Stimulated activated CD8-positive, alpha-beta memory T cell treated with anti-CD3 and anti-CD28 coated beads, Interleukin-12 subunit alpha, Interleukin-12 subunit beta, amount 100 ng/mL, for 4 hours (primary cell): Measurements from ENCODE around the gene TMEM208.

Source experiments
- DNase-seq: peaks from one replicate; pipeline ENCODE4 v3.0.0-alpha.2; 2020; ENCODE audit warnings: low read depth

Gene TMEM208

DNA sequence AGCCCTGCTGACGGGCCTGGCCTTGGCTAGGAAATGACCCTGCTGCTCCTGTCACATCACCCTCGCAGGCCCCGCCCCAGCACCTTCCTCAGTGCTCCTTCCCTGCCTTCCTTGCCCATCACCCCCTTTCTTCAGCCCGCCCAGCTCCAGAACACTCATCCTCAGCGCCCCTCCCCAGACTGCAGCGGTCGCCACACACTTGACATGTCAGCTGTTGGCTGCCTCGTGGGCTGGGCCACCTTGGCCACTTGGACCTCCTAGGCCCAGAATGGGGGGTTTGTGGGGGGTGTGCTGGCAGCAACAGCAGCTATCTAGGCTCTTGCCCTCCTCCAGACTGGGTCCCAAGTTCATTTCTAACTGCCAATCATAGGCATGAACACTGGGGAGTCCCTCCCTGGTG is 17.4 kb upstream of the TMEM208 start:
- DNase-seq: no peak

DNA sequence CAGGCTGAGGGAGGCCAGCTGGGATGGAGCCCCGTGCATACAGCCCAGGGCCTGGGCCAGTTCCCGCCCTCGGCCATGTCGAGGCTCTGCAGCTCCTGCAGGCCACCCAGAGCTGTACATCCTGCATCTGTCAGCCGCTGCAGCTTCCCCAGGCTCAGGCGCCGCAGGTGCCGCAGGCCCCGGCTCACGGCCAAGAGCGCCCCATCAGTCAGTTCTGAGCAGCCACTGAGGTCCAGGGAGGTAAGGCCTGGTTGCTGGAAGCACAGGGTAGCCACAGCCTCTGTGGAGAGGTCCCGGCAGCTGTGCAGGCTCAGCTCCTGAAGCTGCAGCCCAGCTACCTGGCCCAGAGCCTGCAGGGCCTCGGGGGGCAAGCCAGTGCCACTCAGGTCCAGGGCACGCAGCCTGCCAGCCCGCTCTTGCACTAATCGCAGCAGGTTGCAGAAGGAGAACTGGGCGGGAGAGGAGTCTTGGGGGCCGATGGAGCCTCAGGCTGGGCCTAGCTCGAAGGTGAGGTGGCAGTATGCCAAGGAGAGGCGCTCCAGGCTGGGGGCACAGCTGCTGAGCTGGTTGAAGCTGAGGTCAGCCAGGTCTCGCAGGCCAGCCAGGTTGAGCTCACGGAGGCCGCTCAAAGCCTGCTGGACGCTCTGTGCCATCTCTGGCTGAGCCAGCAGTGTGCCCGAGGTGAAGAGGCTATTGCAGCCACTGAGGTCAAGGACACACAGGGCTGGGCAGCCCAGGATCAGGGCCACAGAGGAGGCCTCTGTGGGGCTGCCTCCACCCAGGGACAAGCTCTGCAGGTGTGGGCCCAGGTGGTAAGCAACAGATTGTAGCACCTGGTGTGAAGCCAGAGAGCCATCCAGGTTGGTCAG is 16.6 kb upstream of the TMEM208 start:
- no peak for DNase-seq

DNA sequence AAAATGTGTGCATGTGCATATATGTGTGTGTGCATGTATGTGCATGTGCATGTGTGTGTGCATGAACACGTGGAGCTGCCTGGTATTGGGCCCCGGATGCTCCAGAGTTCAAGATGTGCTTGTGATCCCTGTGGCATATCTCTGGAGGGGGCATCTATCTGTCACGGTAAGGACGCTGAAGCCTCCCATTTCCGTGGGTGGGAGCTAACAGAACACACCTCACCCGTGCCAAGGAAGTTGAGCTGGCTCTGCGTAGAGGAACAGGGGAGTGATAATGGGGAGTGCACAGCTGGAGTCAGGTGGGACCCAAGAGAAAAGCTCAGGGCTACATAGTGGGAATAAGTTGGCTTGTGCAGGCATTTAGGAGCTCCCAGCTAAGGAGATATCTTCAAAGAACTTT is 15.3 kb upstream of the TMEM208 start:
- DNase-seq: no peak

DNA sequence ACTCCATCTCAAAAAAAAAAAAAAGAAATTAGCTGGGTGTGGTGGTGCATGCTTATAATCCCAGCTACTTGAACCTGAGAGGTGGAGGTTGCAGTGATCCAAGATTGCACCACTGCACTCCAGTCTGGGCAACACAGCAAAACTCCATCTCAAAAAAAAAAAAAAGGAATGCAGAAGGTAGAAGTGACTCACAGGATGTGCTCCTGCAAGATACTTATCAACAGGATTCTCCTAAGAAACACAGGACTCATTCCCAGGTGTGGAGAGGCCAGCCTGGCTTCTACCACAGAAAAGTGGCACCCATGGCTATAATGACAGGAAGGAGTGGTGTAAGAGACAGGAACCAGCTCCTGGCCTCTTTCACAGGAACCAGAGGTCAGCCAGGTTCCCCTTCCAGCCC is 14.2 kb upstream of the TMEM208 start:
- no peak for DNase-seq

DNA sequence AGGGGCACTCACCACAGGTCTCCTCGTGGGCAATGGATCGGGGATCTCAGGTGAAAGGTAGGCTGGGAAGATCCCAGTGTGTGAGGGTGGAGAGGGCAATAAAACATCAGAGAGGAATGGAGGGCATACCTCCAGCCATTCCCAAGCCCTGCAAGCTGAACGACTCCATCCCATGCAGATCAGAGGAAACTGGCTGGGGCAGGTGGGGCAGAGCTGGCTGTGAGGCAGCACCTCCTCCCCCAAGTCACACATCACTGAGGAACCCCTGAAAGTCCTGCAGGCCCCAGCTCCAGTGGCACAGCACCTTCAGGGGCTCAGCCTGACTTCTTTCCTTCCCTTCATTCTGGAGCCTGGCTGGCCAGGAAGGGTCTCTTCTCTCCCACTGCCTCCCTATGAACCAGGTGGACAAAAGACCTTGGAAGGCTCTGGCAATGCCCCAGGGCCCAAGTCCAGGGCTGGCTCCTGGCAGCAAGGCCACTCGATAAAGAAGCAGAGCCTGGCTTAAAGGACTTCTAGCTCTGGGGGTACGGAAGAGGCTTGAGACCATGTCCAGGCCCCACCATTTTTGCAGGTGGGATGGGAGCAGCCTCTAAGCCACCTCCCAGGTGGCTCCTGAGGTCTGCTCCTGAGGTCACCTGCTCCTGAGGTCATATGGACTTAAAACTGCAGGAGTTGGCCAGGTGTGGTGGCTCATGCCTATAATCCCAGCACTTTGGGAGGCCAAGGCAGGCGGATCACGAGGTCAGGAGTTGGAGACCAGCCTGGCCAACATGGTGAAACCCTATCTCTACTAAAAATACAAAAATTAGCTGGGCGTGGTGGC is 13.5 kb upstream of the TMEM208 start:
- no peak for DNase-seq

DNA sequence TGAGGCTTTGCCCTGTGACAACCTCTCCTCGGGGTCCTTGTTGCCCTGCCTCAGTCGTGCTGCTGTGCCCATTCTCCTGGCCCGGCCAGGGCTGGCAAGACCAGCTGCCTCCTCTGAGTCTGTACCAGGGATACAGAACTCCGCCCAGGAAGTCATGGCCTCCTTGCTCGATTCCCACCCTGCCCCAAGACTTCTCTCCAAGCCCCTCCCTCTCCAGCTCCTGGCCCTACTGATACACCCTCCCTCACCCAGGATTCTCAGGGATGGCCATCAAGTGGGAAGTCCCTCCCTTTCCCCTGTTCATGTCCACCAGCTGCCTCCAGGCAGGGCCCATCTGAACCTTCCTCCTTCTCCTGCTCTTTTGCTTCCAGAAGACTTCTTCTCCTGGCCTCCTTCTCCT is 11.2 kb upstream of the TMEM208 start:
- DNase-seq: no peak

DNA sequence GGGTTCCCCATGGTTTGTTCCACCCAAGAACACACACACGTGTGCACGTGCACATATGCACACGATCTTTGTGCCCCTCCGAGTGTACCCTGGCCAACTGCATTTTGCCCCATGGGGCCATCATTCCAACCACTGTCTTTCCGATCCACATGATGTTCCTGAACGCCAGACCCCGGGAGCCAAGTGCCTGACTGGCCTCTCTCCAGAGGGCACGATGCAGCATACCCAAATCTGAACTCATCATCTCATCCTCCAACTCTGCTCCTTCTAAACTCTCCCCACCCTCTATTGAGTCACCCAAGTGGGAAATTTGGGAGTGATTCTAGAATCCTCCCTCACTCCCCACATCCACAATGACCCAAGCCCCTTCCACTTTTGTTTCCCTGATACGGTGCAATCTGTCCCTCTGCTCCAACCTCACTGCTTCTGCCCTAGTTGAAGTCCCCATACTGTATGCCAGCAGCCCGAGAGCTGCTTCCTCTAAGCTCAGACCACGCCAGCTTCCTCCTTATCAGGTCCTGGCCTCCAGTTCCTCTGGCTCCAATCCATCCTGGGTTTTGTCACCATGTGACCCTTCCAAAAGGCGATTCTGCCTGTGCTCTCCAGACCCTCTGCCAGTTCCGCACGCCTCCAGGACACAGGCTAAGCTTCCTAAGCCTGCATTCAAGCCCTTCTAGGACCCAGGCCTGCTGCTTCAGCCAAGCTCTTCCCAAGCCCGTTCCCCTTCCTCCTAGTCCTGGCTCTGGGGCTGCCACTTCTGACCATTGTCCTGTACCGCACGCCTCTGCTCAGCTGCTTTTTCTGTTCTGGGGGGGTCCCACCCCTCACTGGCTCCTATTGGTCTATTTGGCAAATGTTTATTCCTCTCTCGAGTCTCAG is 10.1 kb upstream of the TMEM208 start:
- DNase-seq: no peak

DNA sequence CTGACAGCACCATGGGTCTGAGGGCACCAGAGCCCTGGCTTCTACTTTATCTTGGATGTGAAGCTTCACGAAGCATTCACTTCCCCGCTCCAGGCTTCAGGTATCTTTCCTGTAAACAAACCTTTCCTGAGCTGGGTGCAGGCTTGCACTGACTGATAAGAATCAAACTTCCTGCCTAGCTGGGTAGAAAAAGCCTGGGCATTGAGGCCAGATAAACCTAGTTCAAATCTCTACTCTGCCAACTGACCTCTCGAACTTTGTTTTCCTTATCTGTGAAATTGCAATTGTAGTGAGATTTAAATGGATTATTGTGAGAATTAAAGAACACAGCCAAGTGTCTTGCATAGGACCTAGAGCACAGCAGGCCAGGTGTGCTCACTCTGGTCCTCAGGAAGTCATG is 2.9 kb upstream of the TMEM208 start:
- DNase-seq: no peak

DNA sequence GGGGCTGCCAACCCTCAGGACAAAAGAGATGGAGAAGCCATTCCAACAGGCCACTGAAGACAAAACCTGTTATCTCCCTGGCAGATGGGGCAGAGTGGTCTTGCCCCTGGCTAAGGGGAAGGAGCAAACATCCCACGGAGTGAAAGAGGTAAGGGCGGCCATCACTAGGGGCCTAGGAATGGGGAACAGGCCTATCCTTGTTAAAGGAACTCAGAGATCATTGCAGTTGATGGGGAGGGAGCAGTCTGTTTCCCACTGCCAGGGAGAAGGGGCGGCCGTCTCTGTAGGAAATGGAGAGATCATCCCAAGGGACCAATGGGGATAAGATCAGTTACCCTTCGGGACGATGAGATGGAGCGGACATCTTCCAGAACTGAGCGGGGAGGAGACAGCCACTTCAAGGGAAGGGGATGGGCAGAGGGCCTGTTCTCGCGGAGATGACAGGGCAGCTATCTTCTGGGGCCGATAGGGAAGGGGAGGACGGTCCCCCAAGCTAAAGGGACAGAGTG is 581 bp upstream of the TMEM208 start:
- no peak for DNase-seq

DNA sequence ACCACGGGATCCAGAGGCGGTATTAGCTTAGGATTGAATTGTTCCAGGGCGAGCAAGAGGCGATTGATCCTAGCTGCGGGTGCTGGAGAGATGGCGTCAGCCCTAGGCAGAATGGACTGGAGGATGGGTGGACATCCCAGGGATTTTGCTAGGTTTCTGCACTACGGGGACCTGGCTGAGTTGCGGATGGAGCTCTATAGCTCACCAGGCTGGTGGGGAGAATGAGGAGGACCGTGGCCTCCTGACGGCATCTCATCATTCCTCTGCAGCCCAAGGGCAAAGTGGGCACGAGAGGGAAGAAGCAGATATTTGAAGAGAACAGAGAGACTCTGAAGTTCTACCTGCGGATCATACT is 614 bp downstream of the TMEM208 start:
- DNase-seq: no peak

DNA sequence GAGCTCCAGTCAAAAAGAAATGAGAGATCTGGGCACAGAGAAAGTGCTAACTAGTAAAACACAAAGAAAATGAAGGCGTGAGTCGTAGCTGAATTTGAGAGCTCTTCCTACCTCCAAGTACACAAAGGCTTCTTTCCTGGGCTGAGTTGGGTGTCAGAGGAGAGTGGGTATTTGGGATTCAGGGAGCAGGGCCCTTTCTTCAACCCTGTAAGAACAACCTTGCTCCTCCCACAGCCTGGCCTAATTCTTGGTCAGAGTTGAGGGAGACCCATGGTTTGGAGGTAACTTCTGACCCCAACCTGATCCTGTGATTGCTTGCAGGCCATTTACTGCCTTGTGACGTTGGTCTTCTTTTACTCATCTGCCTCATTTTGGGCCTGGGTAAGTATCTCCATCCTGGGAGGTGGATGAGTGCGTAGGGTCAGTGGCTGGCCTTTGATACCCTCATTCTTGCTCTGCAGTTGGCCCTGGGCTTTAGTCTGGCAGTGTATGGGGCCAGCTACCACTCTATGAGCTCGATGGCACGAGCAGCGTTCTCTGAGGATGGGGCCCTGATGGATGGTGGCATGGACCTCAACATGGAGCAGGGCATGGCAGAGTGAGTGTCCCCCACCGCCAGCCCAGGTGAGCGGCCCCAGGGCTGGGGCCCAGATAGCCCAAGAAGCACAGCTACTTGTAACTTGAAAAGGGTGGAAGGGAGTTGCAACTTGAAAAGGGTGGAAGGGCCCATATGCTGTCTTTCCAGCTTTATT is 1.3 kb downstream of the TMEM208 start:
- no peak for DNase-seq

DNA sequence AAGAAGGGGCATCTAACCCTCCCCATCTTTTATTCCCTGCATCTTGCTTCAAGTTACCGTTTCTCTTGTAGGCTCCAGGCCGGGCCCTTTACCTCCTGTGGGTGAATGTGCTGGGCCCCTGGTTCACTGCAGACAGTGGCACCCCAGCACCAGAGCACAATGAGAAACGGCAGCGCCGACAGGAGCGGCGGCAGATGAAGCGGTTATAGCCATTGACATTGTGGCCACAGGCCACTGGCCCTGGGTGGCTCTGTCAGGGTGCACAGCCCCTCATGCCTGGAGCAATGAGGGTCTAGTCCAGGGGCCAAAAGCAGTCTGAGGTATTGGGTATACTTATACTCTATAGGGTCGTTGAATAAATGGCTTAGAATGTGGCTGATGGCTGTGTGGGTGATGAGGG is 2.0 kb downstream of the TMEM208 start:
- DNase-seq: no peak

DNA sequence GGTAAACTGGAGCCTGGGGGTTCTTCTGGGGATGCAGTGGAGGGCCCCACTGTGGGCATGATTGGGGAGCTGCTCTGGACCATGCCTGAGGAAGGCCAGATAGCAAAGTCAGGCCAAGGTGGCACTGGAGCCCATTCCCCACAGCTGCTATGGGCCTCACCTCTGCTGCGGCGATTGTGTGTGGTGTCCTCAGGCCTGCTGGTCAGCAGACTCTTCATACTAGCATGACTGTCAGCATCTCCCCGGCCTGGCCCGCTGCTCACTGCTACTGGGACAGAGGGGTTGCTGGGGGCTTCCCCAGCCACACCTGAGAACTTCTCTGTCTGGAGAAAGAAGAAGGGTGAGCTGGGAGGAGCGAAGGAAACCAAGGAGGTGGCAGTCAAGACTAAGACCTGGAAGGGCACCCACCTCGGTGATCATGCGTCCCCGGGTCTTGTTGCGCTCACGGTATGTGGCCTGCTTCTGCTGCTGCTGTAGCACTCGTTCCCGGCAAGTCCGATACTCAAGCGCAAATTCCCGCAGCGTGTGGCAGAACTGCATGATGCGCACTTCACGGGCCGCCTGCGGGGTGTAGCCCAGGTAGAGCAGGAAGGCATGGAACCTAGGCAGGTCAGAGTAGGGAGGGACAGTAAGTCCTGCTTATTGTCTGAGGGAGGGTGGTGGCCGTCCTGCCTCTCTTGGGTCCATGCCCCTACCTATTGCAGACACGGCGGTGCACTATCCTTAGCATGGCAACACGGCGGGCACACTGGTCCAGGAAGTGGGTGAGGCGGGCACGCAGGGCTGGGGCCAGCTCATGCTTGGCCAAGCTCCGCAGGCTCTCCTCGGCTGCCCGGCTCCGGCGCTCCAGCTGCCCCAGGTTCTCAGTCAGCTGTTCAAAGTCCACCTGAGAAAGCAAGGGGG is 3.2 kb downstream of the TMEM208 start:
- no peak for DNase-seq

DNA sequence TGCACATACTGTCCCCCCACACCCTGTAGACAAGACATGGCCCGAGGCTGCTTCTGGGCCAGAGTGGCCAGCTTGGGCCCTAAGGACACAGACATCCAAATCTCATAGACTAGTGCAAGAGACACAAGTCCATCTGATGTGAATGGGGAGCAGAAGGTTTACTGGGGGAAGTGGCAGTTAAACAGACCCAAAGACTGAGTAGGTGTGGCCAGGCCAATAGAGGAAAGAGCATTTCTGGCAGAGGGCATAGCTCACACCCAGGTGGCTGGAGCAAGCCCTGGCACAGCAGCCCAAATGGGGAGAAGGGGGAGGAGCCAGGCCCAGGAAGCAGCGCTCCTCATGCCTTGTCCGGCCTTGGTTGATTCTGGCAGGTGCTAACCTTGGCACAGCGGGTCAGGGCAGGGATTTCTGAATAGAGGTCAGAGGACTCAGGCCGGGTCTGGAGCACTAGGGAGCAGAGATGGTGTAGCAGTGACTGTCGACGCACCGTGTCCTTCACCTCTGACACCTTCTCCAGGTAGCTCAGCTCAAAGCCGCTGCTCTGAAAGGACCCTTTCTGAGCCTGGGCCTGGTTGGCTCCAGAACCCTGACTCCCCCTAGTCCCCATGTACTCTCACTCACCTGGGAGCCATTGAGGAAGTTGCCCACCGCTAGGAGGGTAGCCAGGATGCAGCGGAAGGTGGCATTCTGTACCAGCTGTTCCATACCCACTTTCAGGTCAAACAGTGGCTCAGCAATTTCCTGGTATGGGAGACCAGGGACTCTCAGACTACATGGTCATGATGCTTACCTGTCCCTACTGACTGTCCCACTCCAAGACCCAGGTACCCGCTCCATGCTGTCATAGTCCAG is 4.1 kb downstream of the TMEM208 start:
- DNase-seq: no peak

DNA sequence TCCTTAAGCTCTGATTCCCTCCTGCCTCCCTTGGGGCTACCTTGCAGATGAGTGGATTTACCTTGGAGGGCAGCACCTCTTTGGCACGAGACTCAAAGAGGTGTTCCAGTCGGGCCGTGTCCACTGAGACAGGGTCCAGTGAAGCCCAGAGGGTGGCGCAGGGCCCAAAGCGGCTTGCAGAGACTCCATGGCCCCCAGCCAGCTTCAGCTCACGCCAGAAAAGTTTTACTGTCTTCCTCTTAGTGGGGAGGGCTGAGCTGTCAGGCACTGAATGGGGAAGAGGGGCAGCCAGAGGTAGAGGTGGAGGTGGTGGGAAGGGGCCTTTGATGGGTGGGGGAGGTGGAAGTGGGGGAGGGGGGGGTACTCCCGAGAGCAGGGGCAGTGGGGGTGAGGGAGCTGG is 6.7 kb downstream of the TMEM208 start:
- DNase-seq: no peak

DNA sequence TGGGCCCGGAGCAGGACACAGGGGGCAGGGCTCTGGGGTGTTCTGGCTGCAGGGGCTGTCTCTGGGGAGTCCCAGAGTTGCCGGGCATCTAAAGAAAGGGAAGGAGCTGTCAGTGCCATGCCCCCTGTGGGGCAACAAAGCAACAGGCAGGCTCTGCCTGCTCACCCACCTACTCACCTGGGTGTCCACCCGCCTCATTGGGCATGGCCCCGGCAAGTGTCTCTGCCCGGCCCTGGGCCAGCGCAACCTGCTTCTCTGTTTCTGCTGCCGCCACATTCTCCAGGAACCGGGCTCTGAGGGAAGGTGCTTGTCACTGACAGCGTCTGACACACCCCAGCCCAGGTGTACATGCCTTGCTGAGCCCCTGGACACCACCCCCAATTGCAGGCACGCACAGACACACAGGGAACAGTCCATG is 7.3 kb downstream of the TMEM208 start:
- no peak for DNase-seq

DNA sequence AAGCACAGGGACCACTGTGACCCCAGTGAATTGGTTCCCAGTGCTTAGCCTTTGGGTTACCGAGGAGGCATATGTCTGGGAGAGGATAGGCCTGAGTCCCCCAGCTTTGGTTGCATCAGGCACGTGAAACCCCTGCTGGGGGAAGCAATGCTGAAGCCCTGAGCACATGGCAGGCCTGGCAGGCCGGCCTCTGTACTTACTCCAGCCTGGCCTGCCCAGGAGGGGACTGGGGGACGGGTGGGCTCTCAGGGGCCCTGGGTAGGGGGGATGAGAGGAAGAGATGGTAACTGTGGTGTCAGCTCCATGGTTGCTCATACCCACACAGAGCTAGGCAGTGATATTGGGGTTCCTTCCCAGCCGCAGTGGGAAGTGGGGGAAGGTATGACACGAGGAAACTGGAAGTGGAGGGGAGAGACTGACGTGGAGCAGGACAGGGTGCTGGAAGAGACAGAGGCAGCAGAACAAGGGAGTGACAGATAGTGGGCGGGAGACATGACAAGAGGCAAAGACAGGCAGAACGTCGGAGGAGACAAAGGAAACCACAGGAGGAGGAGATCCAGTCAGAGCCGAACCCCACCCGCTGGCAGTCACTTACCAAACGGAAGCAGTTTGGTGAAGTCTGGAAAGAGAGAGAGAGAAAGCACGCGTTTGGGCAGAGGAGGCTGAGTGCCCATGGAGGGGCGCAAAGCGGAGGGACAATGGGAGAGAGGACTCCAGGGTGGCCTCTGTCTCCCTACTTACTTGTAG is 9.1 kb downstream of the TMEM208 start:
- no peak for DNase-seq

DNA sequence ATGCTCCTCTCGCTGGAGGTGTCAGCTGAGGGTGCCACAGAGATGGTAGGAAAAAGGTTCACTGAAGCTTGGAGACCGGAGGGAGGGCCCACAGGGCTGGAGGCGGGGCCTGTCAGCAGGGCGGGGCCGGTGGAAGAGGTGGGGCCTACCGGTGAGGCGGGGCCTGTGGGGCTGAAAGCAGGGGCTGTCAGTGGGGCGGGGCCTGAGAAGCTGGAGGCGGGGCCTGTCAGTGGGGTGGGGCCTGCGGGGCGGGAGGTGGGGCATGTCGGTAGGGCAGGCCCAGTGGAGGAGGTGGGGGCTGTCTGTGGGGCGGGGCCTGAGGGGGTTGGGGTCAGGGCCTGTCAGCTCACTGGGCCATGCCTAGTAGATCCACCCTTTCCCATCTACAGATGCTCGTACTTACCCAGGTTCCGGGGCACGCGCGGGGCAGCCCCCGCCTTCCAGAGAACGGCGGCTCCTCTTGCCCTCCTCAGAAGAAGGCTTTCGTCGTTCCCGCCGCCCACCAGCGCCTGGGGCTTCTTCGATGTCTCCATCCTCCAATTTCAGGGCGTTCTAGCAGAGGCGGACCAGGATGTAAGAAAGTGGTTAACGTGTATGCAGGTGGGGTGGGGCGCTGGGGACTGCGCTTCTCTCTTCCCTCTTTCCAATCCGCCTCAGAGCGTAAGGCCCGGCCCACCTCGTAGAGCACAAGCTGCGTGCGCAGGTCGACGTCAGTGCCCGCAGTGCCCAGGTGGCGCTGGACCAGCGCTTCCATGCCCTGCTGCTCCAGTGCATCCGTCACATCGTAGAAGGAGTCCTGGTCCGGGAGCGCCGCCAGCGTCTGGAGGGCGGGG is 9.8 kb downstream of the TMEM208 start:
- no peak for DNase-seq
